GM19468 (cell line): ENCODE data around the gene PUS10.
A peak's percentile ranks its signal among the peaks of the same experiment; 100 is the strongest.
"Not testable (repeated sequence)": the region's sequence is repeated elsewhere in the genome, so short reads cannot be mapped to it uniquely, and the experiment has no call there.

ENCODE experiments used
- ATAC-seq: cut with Tn5 transposase; IDR thresholded peaks from one replicate; pipeline ENCODE4 v1.9.1; 2021; ENCODE audit warnings: mild to moderate bottlenecking, moderate library complexity, moderate number of reproducible peaks; ENCODE audit not compliant: unreplicated experiment; ENCODE audit errors: extremely low read depth

Gene PUS10, protein sequence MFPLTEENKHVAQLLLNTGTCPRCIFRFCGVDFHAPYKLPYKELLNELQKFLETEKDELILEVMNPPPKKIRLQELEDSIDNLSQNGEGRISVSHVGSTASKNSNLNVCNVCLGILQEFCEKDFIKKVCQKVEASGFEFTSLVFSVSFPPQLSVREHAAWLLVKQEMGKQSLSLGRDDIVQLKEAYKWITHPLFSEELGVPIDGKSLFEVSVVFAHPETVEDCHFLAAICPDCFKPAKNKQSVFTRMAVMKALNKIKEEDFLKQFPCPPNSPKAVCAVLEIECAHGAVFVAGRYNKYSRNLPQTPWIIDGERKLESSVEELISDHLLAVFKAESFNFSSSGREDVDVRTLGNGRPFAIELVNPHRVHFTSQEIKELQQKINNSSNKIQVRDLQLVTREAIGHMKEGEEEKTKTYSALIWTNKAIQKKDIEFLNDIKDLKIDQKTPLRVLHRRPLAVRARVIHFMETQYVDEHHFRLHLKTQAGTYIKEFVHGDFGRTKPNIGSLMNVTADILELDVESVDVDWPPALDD

DNA sequence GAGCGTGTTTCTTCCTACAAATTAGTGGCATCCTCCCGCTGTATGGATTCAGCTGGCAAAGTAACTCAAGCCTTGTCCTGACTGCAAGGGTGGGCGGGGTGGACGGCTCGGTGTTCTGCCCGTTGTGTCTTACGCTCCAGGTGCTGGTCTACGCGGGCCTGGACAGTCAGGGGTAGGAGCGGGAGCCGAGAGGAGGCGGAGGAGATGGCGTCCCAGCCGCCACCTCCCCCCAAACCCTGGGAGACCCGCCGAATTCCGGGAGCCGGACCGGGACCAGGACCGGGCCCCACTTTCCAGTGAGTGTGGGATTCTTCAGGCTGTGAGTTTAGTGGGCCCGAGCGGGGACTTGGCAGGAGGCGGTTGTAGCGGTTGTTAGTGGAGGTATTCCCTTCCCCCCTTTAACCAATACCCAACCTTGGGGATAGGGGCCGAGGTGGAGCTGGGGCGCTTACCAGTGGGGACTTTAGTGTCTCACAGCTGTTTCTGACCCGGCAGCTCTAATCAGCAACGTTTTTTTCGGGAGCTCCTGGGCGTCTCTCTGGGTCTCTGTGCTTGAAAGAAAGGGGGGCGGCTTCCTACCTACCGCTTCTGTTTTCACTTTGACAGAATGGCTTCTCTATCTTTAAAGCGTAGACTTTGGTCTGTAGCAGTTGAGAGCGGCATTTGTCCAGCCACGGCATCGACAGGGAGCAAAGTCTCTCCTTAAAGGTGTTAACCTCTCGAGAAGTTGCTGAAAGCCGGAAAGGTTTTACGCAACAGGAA lies at the start of gene PUS10, which contains the start of gene PEX13:
TSS of gene PUS10 (minus strand) at position 700 of the 762 bp plus-strand sequence. CDS start 6,365 bp downstream, outside the sequence.
TSS of gene PEX13 (plus strand) at position 165 of the 762 bp plus-strand sequence. CDS start at position 205, 40 bp downstream.
- ATAC-seq = peak; percentile 16

- ATAC-seq = peak; percentile 93
Observed at GRCh38 chr2:61065714-61066709, 48.0 kb upstream of the PUS10 start, which contains the start of gene SANBR. SANBR (plus strand) TSS chr2:61065871; CDS start chr2:61070351, 4,480 bp downstream.

DNA sequence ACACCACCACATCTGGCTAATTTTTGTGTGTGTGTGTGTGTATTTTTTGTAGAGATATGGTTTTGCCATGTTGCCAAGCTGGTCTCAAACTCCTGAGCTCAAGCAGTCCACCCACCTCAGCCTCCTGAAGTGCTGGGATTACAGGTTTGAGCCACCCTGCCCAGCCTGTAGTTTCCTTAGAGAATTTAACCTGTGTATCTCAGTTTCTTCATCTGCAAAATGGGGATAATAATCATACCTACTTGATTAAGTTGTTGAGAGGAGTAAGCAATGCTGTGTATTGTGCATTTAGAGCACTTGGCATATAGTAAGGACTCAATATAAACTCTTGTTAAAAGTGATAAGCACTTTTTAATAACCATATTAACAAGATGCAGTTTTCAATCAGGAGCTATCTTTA lies 41.3 kb upstream of the PUS10 start:
- ATAC-seq = no peak

GRCh38 chr2:61057562-61057961 lies 39.5 kb upstream of the PUS10 start:
- no peak for ATAC-seq

- ATAC-seq = no peak
Observed at GRCh38 chr2:61055557-61055956, 37.5 kb upstream of the PUS10 start.

DNA sequence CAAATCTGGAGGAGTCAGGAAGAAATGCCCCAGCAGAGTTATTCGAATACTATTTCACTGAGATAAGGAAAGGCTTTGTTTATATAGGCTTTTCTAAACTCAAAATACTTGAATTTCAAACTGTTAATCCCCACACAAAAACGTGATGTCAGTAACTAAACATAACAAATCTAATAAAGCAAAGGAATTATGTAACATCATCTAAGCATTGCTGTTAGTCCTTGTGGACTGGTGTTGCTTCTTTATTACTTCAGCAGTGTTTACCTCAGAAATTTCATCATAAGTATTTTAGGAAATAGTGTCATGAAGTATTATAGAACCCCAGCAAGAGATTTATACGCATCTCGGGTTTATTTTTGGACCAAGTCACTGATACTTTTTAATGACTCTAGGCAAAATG lies 27.9 kb upstream of the PUS10 start:
- no peak for ATAC-seq

DNA sequence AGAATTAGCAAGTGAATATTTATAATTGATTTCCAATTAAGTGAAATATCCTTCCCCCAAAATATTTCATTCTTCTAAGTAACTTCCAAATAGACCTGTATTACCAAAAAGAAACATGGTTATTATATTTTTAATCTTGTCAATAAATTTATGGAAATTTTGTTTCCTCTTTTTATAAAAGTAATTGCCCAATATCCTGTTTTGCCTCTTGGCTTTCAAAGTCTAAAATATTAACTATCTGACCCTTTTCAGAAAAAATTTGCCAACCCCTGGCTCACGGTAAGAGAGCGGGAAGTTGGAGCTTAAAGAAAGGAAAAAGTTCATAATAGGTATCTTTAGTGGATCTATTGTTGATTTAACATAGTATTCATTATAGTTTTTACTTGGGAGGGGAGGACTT lies 27.2 kb upstream of the PUS10 start:
- no peak for ATAC-seq

GRCh38 chr2:61044636-61045035 lies 26.6 kb upstream of the PUS10 start:
- peak; percentile 62 for ATAC-seq

GRCh38 chr2:61042807-61043206 lies 24.8 kb upstream of the PUS10 start:
- no peak for ATAC-seq

DNA sequence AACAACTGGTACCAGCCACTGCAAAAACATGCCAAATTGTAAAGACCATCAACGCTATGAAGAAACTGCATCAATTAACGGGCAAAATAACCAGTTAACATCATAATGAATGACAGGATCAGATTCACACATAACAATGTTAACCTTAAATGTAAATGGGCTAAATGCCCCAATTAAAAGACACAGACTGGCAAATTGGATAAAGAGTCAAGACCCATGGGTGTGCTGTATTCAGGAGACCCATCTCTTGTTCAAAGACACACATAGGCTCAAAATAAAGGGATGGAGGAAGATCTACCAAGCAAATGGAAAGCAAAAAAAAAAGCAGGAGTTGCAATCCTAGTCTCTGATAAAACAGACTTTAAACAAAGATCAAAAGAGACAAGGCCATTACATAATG lies 18.6 kb upstream of the PUS10 start:
- not testable (repeated sequence) for ATAC-seq

GRCh38 chr2:61034592-61034991 lies 16.5 kb upstream of the PUS10 start:
- ATAC-seq = not testable (repeated sequence)

- no peak for ATAC-seq
Observed at GRCh38 chr2:61029533-61029932, 11.5 kb upstream of the PUS10 start.

DNA sequence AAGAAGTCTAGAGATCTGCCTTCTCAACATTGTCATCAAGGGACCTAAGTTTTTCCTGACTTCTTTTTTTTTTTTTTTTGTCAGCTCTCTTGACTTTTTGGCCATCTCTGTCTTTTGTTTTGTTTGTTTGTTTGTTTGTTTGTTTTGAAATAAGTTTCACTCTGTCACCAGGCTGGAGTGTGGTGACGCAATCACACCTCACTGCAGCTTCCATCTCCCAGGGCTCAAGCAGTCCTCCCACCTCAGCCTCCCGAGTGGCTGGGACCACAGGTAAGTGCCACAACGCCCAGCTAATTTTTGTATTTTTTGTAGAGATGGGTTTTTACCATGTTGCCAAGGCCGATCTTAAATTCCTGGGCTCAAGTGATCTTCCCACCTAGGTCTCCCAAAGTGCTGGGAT lies 5.6 kb upstream of the PUS10 start:
- no peak for ATAC-seq

DNA sequence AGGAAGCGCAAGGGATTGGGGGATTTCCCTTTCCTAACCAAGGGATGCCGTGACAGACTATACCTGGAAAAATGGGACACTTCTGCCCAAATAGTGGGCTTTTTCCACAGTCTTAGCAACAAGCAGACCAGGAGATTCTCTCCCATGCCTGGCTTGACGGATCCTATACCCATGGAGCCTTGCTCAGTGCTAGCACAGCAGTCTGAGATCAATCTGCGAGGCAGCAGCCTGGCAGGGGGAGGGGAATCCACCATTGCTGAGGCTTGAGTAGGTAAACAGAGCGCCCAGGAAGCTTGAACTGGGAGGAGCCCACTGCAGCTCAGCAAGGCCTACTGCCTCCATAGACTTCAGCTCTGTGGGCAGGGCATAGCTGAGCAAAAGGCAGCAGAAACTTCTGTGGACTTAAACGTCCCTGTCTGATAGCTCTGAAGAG lies 3.2 kb upstream of the PUS10 start:
- no peak for ATAC-seq

DNA sequence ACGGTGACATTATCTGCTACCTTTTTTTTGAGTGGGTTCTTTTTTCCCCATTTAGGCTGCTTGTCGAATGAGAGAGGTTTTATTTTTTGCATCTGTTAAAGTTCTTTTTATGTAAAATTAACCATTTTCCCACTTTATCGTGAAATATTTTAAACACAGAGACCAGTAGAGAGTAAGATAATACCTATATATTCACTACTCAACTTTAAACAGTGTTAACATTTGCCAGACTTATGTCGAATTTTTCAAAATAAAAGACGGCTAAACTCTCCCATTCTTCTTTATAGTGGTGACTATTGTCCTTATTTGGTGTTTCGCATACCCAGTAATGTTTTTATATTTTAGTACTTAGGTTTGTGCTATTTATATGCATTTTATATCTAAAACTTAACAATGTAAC lies 743 bp upstream of the PUS10 start:
- no peak for ATAC-seq

GRCh38 chr2:61018318-61018755 lies 282 bp upstream of the PUS10 start:
- ATAC-seq = no peak

- peak; percentile 18 for ATAC-seq
Observed at GRCh38 chr2:61017003-61017555, 976 bp downstream of the PUS10 start.

DNA sequence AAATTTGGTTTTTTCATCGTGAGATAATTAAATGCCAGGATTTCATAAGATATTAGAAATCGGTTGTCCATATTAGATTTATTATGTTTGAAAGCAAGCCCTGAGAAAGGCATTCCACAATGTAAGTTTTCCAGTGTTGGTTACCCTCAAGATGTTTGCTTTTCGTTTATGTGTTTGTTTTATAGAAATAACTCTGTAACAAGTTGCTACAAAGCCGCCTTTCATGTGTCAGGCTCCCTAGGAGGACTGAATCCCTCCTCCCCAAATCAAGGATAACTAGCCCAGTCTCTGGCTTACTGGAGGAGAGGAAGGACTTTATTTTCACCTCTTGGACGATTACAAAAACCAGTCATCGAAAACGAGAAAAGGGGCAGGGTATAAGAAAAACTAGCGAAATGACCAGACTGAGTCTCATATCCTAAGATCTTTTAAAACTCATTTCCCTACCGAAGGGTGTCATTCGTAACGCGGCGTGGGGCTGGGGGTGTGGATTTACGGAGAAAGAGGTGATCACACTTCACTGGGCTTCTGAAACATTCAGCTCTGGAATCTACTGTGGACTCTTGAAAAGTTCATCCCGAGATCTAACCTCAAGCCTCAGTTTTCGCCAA lies 1.6 kb downstream of the PUS10 start:
- ATAC-seq = no peak

- no peak for ATAC-seq
Observed at GRCh38 chr2:61015976-61016375, 2.1 kb downstream of the PUS10 start.
